ENCODE measurements around the gene XPO5.

The XPO5 gene

DNA sequence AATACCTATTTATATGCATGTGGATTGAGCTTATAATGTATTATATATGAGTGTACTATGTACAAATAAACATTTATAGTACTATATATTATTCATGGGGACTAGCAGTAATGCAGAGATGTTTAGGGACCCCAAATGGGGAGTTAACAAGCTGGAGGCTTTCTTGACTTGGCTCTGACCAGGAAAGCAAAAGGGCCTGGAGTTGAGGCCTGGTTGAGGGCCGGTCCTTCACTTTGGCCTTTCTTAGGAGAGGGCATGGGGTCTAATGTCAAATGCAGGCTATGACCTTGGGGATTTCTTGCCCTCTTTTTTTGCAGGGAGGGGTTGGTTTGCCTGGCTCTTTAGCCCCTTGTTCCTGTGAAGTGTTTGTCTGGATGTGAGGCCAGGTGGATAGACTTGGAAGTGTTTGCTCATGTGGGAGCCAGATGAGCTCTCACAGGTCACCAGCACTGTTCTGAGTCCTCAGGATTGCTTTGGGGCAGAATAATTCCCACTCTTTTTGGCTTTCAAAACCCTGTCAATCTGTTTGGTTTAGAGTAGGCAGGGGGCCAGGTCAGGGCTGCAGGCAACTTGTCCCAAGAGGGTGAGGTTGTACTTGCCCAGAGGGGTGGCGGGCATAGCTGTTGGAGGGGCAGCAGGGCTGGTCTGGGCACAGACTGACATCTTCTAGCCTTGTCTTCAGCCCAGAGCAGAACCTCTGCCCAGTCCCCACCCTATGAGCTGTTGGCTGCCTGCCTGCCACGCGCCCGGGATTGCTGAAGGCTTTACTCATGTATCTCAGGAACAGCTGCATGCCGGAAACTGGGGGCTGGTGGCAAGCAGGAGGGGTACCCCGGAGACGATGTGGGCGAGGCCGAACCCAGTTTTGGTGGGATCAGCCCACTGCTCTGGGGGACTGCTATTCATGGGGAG is 83.8 kb downstream of the XPO5 start:
- in situ Hi-C loops (cut with MboI; ENCODE audit: low sequenced_read_pairs, unreplicated experiment) = loop anchor here (25.0 kb wide), 1 partner anchor 230 kb away; no protein-coding TSS in a partner anchor
- TF ChIP-seq, protein P1, sequence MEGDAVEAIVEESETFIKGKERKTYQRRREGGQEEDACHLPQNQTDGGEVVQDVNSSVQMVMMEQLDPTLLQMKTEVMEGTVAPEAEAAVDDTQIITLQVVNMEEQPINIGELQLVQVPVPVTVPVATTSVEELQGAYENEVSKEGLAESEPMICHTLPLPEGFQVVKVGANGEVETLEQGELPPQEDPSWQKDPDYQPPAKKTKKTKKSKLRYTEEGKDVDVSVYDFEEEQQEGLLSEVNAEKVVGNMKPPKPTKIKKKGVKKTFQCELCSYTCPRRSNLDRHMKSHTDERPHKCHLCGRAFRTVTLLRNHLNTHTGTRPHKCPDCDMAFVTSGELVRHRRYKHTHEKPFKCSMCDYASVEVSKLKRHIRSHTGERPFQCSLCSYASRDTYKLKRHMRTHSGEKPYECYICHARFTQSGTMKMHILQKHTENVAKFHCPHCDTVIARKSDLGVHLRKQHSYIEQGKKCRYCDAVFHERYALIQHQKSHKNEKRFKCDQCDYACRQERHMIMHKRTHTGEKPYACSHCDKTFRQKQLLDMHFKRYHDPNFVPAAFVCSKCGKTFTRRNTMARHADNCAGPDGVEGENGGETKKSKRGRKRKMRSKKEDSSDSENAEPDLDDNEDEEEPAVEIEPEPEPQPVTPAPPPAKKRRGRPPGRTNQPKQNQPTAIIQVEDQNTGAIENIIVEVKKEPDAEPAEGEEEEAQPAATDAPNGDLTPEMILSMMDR (IDR thresholded peaks at IDR 0.05; ENCODE audit: borderline replicate concordance, control extremely low read depth, extremely low read depth, insufficient read depth, missing control alignments) = no peak
- no peak for DNase-seq (ENCODE audit: low spot score)

DNA sequence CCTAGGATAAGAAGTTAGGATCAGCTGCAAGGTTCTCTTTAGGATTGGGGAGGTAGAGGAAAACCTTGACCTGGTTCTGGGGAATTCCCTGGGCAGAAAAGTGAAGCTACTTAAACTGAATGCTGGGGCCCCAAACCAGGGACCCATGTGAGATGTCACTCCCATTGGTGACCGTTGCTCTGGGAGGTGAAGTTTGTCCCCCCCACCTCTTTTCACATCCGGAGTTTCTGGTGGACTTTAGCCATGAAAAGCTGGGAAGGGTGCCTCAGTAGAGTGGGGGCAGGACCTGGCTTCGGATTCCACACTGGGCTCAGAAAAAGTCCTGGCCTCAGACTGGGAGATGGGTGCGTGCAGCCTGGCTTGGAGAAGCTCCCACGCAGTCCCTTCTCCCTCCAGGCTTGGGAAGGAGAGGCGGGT is 85.3 kb downstream of the XPO5 start:
- in situ Hi-C loops (cut with MboI; ENCODE audit: low sequenced_read_pairs, unreplicated experiment) = loop anchor here (25.0 kb wide), 1 partner anchor 228 kb away; no protein-coding TSS in a partner anchor
- TF ChIP-seq, protein P1 (IDR thresholded peaks at IDR 0.05; ENCODE audit: borderline replicate concordance, control extremely low read depth, extremely low read depth, insufficient read depth, missing control alignments) = no peak
- DNase-seq (ENCODE audit: low spot score) = no peak

- in situ Hi-C loops (cut with MboI; ENCODE audit: low sequenced_read_pairs, unreplicated experiment) = loop anchor here (25.0 kb wide), 1 partner anchor 227 kb away; no protein-coding TSS in a partner anchor
- TF ChIP-seq, protein P1 (IDR thresholded peaks at IDR 0.05; ENCODE audit: borderline replicate concordance, control extremely low read depth, extremely low read depth, insufficient read depth, missing control alignments) = no peak
- DNase-seq (ENCODE audit: low spot score) = no peak
These were observed 86.4 kb downstream of the XPO5 start for GRCh38 chr6:43489277-43490072.

GRCh38 chr6:43488667-43489276 is 87.1 kb downstream of the XPO5 start:
- TF ChIP-seq, protein P1 (IDR thresholded peaks at IDR 0.05; ENCODE audit: borderline replicate concordance, control extremely low read depth, extremely low read depth, insufficient read depth, missing control alignments) = no peak
- in situ Hi-C loops (cut with MboI; ENCODE audit: low sequenced_read_pairs, unreplicated experiment) = loop anchor here (25.0 kb wide), 1 partner anchor 226 kb away; no protein-coding TSS in a partner anchor
- no peak for DNase-seq (ENCODE audit: low spot score)

- TF ChIP-seq, protein P1 (IDR thresholded peaks at IDR 0.05; ENCODE audit: borderline replicate concordance, control extremely low read depth, extremely low read depth, insufficient read depth, missing control alignments) = no peak
- DNase-seq (ENCODE audit: low spot score) = no peak
- in situ Hi-C loops (cut with MboI; ENCODE audit: low sequenced_read_pairs, unreplicated experiment) = loop anchor here (25.0 kb wide), 1 partner anchor 219 kb away; no protein-coding TSS in a partner anchor
These were observed 94.1 kb downstream of the XPO5 start for GRCh38 chr6:43481591-43482236.
